Measurements from ENCODE around the gene SAMD10.

GRCh38 chr20:63944078-63944941 is 35.1 kb downstream of the SAMD10 start:
- no peak for TF ChIP-seq CTCF (IDR thresholded peaks at IDR 0.05)
- TF ChIP-seq POLR2A (IDR thresholded peaks at IDR 0.05): no peak
